ENCODE data around the gene PRTFDC1. TPM values are rescaled to one million over a fixed set of nuclear protein-coding genes. Genes with fewer than 3 reads are reported as not detected.

The PRTFDC1 gene
- total RNA-seq, 1 experiment from 2014 or later = not detected

DNA sequence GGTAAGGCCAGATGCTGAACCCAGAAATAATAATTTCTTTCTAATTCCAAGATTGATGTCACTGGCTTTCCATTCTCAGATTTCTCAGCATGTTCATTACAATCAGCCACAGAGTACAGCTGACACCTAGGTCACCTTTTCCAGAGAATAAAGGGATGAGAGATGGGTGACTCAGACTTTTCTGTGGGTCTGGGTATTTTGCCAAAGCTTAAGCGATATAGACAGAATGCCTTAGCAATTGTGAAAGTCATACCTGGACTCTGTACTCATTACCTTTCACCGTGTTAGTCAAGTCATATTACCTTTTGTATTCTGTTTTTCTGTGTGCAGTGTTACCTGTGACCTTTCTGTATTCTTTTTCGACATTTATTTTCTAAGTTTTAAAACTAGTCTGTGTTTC is 10.6 kb upstream of the PRTFDC1 start (continued):
- no peak for TF ChIP-seq EZH2phosphoT487 (IDR thresholded peaks at IDR 0.05; ENCODE audit: borderline replicate concordance)
- peak; percentile 90 for TF ChIP-seq CBX3 (IDR thresholded peaks at IDR 0.05; ENCODE audit: low read depth)

DNA sequence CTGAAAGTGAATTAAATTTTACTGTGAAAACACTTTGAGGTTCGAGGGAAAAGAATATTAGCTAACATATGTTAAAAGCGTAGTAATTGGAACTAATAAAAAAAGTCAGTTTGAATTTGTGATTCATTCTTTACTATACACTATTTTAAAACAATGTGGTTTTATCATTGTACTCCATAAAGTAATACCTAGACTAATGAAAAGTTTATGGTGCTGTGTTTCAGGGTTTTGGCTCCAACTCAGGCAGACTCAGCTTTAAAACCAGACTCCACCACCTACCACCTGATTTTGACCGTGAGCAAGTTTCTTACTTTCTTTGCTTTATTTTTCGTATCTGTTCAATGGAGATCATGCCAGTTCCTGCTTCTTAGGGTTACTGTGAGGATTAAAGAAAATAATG is 9.2 kb upstream of the PRTFDC1 start:
- ATAC-seq = no peak
- ChIA-PET POLR2A (no interaction called here), CTCF (no interaction called here), RAD21 (ENCODE audit: low non-redundant PET in 1 of 2, low total read pairs in 2 of 2, uncharacterized antibody in 2 of 2, unreplicated experiment in 2 of 2) (no interaction called here)
- Histone ChIP-seq H3K4me1 (ENCODE audit: control insufficient read depth in 1 of 2, insufficient read depth in 2 of 2, low read length in 2 of 2) (peaks cover 24 to 48% of the 10 kb centered on the region in 2 experiments), H3K9me3 (ENCODE audit: control insufficient read depth in 1 of 2, insufficient read depth in 1 of 2, low read depth in 1 of 2, low read length in 2 of 2) (no peaks in the 10 kb centered on the region), H3K27me3 (ENCODE audit: insufficient read depth, low read length) (no peaks in the 10 kb centered on the region), H3K9ac (ENCODE audit: low read length) (no peak overlapping the region), H4K20me1 (ENCODE audit: insufficient read depth) (no peaks in the 10 kb centered on the region), H3K36me3 (ENCODE audit: control insufficient read depth in 1 of 2, insufficient read depth in 2 of 2, low read length in 2 of 2) (no peaks in the 10 kb centered on the region), H2AFZ (ENCODE audit: low read depth, low read length, poor library complexity, severe bottlenecking) (no peak overlapping the region), H3K27ac (ENCODE audit: low read depth, low read length) (no peak overlapping the region), H3K79me2 (ENCODE audit: insufficient read depth, low read length) (no peaks in the 10 kb centered on the region), H3K4me2 (ENCODE audit: low read length) (no peak overlapping the region), H3K9me2 (ENCODE audit: insufficient read depth) (no peaks in the 10 kb centered on the region), H3K4me3 (replicated peaks in 1 of 2; ENCODE audit: low read depth in 1 of 2, low read length in 2 of 2) (no peak overlapping the region)
- TF ChIP-seq SRF (IDR thresholded peaks at IDR 0.05; ENCODE audit: low read depth) (no peak), YY1 (IDR thresholded peaks at IDR 0.05; ENCODE audit: extremely low read depth, insufficient replicate concordance, low read depth, low read length) (no peak), CBX3 (IDR thresholded peaks at IDR 0.05; ENCODE audit: low read depth) (no peak), TCF7L2 (IDR thresholded peaks at IDR 0.05; ENCODE audit: borderline replicate concordance, extremely low read depth, insufficient read depth, insufficient read length) (no peak), RAD21 (IDR thresholded peaks at IDR 0.05; ENCODE audit: low read depth) (no peak), EZH2phosphoT487 (IDR thresholded peaks at IDR 0.05; ENCODE audit: borderline replicate concordance) (no peak), SP1 (IDR thresholded peaks at IDR 0.05; ENCODE audit: low read depth) (no peak), JUND (IDR thresholded peaks at IDR 0.05) (no peak), EZH2 (IDR thresholded peaks at IDR 0.05) (no peak), ZFX (IDR thresholded peaks at IDR 0.05) (no peak)
- TF ChIP-seq, protein P1, sequence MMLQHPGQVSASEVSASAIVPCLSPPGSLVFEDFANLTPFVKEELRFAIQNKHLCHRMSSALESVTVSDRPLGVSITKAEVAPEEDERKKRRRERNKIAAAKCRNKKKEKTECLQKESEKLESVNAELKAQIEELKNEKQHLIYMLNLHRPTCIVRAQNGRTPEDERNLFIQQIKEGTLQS (IDR thresholded peaks at IDR 0.05) = no peak
- TF ChIP-seq, protein P2, sequence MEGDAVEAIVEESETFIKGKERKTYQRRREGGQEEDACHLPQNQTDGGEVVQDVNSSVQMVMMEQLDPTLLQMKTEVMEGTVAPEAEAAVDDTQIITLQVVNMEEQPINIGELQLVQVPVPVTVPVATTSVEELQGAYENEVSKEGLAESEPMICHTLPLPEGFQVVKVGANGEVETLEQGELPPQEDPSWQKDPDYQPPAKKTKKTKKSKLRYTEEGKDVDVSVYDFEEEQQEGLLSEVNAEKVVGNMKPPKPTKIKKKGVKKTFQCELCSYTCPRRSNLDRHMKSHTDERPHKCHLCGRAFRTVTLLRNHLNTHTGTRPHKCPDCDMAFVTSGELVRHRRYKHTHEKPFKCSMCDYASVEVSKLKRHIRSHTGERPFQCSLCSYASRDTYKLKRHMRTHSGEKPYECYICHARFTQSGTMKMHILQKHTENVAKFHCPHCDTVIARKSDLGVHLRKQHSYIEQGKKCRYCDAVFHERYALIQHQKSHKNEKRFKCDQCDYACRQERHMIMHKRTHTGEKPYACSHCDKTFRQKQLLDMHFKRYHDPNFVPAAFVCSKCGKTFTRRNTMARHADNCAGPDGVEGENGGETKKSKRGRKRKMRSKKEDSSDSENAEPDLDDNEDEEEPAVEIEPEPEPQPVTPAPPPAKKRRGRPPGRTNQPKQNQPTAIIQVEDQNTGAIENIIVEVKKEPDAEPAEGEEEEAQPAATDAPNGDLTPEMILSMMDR (IDR thresholded peaks at IDR 0.05 in 2 of 3, conservative IDR thresholded peaks at IDR 0.05 in 1 of 3; ENCODE audit: borderline replicate concordance in 1 of 3, insufficient read depth in 1 of 3, low read depth in 2 of 3, low read length in 2 of 3) = no peak
- no TSS peak for BruUV-seq (replicated peaks)
- DNase-seq (ENCODE audit: low read depth, low spot score) = no peak
- intact Hi-C loops (cut with micrococcal nuclease) = loop anchor here (5.0 kb wide), 1 partner anchor 101 kb away; no protein-coding TSS in a partner anchor

Measured in HCT116 (cell line).